Mesendoderm (in vitro differentiated cells): ENCODE data around the gene PRKAG2.

Experiments
- DNase-seq: peaks from one replicate; pipeline ENCODE4 v3.0.0; 2013
- H2AK5ac ChIP-seq: 2 replicates; pipeline ENCODE4 v1.6.1; 2013; ENCODE audit warnings: low read length, inconsistent platforms
- H2BK120ac ChIP-seq: 2 replicates; pipeline ENCODE4 v1.6.1; 2013; ENCODE audit warnings: low read depth, mild to moderate bottlenecking, low read length, moderate library complexity, mixed read lengths
- H2BK15ac ChIP-seq: replicated peaks from 2 replicates; pipeline ENCODE4 v1.6.1; 2013; ENCODE audit warnings: low read depth, mild to moderate bottlenecking, moderate library complexity
- H2BK5ac ChIP-seq: 2 replicates; pipeline ENCODE4 v1.6.1; 2013; ENCODE audit warnings: low read length, inconsistent platforms
- H3K18ac ChIP-seq: 2 replicates; pipeline ENCODE4 v1.6.1; 2013; ENCODE audit warnings: mild to moderate bottlenecking, low read length, mixed read lengths
- H3K23ac ChIP-seq: one replicate; pipeline ENCODE4 v1.6.1; 2013; ENCODE audit warnings: low read length
- H3K27ac ChIP-seq: 2 replicates; pipeline ENCODE4 v1.5.1; 2013; ENCODE audit warnings: low read depth, mild to moderate bottlenecking, inconsistent platforms, low read length, moderate library complexity
- H3K27me3 ChIP-seq: 2 replicates; pipeline ENCODE4 v1.6.1; 2013; ENCODE audit warnings: low read length, control low read depth, mild to moderate bottlenecking, inconsistent platforms; ENCODE audit not compliant: insufficient read depth, poor library complexity
- H3K36me3 ChIP-seq: 2 replicates; pipeline ENCODE4 v1.6.1; 2013; ENCODE audit warnings: low read length, inconsistent platforms; ENCODE audit not compliant: control insufficient read depth, insufficient read depth
- H3K4ac ChIP-seq: one replicate; pipeline ENCODE4 v1.6.1; 2013; ENCODE audit warnings: low read depth, mild to moderate bottlenecking, low read length, moderate library complexity
- H3K4me1 ChIP-seq: 2 replicates; pipeline ENCODE4 v1.6.1; 2013; ENCODE audit warnings: low read depth, low read length, inconsistent platforms; ENCODE audit not compliant: control insufficient read depth
- H3K4me2 ChIP-seq: 2 replicates; pipeline ENCODE4 v1.6.1; 2013; ENCODE audit warnings: low read length
- H3K4me3 ChIP-seq: 2 replicates; pipeline ENCODE4 v1.5.1; 2013; ENCODE audit warnings: mild to moderate bottlenecking, low read length
- H3K56ac ChIP-seq: one replicate; pipeline ENCODE4 v1.6.1; 2013; ENCODE audit warnings: low read length
- H3K79me1 ChIP-seq: 2 replicates; pipeline ENCODE4 v1.6.1; 2013; ENCODE audit warnings: low read length, inconsistent platforms
- H3K79me2 ChIP-seq: 2 replicates; pipeline ENCODE4 v1.6.1; 2013; ENCODE audit warnings: mild to moderate bottlenecking, low read length; ENCODE audit not compliant: control insufficient read depth, insufficient read depth
- H3K9ac ChIP-seq: 2 replicates; pipeline ENCODE4 v1.6.1; 2013; ENCODE audit warnings: low read length, inconsistent platforms
- H4K5ac ChIP-seq: one replicate; pipeline ENCODE4 v1.6.1; 2013; ENCODE audit warnings: low read length
- H4K8ac ChIP-seq: one replicate; pipeline ENCODE4 v1.6.1; 2013; ENCODE audit warnings: low read depth, mild to moderate bottlenecking, control low read depth, low read length, moderate library complexity
- WGBS: extraction: QIAGEN DNeasy Blood & Tissue Kit; methylation state at CpG from one replicate; pipeline ENCODE4 v1.1.7; 2013; ENCODE audit warnings: low lambda C conversion rate, missing lambda C conversion rate; ENCODE audit not compliant: insufficient coverage; ENCODE audit errors: extremely low coverage; 5-methylcytosine and 5-hydroxymethylcytosine counted together

The PRKAG2 gene

GRCh38 chr7:151623766-151624165, 253.1 kb downstream of the PRKAG2 start:
- Histone ChIP-seq H3K79me2 (no peaks in the 10 kb centered on the region), H2AK5ac (no peak overlapping the region), H3K36me3 (no peaks in the 10 kb centered on the region), H3K23ac (no peak overlapping the region), H3K4ac (no peak overlapping the region), H3K56ac (no peak overlapping the region), H2BK15ac (no peak overlapping the region), H3K27me3 (no peaks in the 10 kb centered on the region), H3K4me3 (no peak overlapping the region), H4K5ac (no peak overlapping the region), H3K27ac (no peak overlapping the region), H4K8ac (no peak overlapping the region), H3K79me1 (no peaks in the 10 kb centered on the region), H3K4me1 (no peaks in the 10 kb centered on the region), H3K18ac (no peak overlapping the region), H3K9ac (no peak overlapping the region), H2BK5ac (no peak overlapping the region), H2BK120ac (no peak overlapping the region), H3K4me2 (no peak overlapping the region)
- no peak for DNase-seq
- no CpG with 5 or more reads among the region's 6 CpGs for WGBS

DNA sequence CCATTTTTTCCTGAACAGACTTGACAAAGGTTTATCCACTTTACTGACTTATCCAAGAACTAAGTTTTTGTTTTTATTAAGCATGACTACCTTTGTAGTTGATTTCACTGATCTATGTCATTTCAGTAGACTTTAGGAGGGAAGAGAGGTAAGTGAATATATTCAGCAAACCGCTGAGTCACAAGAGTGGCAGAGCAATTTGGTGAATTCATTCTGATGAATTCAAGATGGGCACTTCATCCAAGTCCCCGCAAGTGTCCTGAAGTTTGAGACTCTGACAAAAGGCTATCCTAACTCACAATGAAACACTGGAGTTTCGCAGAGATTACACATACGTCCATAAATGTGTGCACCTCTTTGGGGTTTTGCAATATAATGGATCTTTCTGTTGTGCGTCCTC, 255.0 kb downstream of the PRKAG2 start:
- DNase-seq, result no peak
- Histone ChIP-seq H2BK5ac (no peak overlapping the region), H3K4me2 (no peak overlapping the region), H4K5ac (no peak overlapping the region), H3K56ac (no peak overlapping the region), H3K18ac (no peak overlapping the region), H3K4me1 (no peaks in the 10 kb centered on the region), H2BK120ac (no peak overlapping the region), H3K4ac (no peak overlapping the region), H3K4me3 (no peak overlapping the region), H2AK5ac (no peak overlapping the region), H2BK15ac (no peak overlapping the region), H3K79me2 (no peaks in the 10 kb centered on the region), H3K27me3 (no peaks in the 10 kb centered on the region), H3K27ac (no peak overlapping the region), H4K8ac (no peak overlapping the region), H3K9ac (no peak overlapping the region), H3K23ac (no peak overlapping the region), H3K36me3 (no peaks in the 10 kb centered on the region), H3K79me1 (no peaks in the 10 kb centered on the region)
- WGBS, result no CpG with 5 or more reads among the region's 5 CpGs

GRCh38 chr7:151616443-151617213, 260.3 kb downstream of the PRKAG2 start:
- no CpG with 5 or more reads among the region's 19 CpGs for WGBS
- Histone ChIP-seq H3K9ac (no peak overlapping the region), H2BK5ac (no peak overlapping the region), H3K23ac (no peak overlapping the region), H3K79me2 (no peaks in the 10 kb centered on the region), H3K79me1 (no peaks in the 10 kb centered on the region), H2BK15ac (no peak overlapping the region), H2BK120ac (no peak overlapping the region), H3K4me1 (no peaks in the 10 kb centered on the region), H4K8ac (no peak overlapping the region), H2AK5ac (no peak overlapping the region), H3K18ac (no peak overlapping the region), H3K27ac (no peak overlapping the region), H3K4ac (no peak overlapping the region), H3K36me3 (no peaks in the 10 kb centered on the region), H3K4me3 (no peak overlapping the region), H3K56ac (no peak overlapping the region), H3K4me2 (no peak overlapping the region), H3K27me3 (no peaks in the 10 kb centered on the region), H4K5ac (no peak overlapping the region)
- no peak for DNase-seq

DNA sequence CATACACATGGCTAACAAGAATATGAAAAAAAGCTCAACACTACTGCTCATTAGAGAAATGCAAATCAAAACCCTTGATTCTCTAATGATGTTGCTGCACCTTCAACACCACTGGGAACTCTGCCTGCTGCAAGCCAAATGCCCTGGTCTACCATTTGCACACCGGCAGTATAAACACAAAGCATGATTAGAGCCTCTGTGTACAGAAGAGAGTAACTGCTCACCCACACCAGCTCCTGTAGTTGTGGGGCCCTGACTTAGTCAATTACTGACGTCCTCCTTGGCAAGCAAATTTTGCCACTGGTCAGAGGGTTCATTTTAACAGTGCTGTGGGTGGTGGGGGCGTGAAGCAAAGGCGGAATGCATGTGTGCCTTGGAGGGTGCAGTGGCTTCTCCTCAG, 261.1 kb downstream of the PRKAG2 start:
- H4K8ac ChIP-seq, result no peak overlapping the region
- no peak overlapping the region for H3K27ac ChIP-seq
- H2BK5ac ChIP-seq, result no peak overlapping the region
- no peak overlapping the region for H2BK15ac ChIP-seq
- no peaks in the 10 kb centered on the region for H3K27me3 ChIP-seq
- no peak overlapping the region for H3K56ac ChIP-seq
- no peak overlapping the region for H2BK120ac ChIP-seq
- no peak for DNase-seq
- no peak overlapping the region for H3K18ac ChIP-seq
- H3K4me3 ChIP-seq, result no peak overlapping the region
- no peak overlapping the region for H2AK5ac ChIP-seq
- H3K79me1 ChIP-seq, result no peaks in the 10 kb centered on the region
- no peak overlapping the region for H3K4ac ChIP-seq
- no peaks in the 10 kb centered on the region for H3K36me3 ChIP-seq
- H3K4me1 ChIP-seq, result no peaks in the 10 kb centered on the region
- H3K23ac ChIP-seq, result no peak overlapping the region
- no peak overlapping the region for H4K5ac ChIP-seq
- no CpG with 5 or more reads among the region's 4 CpGs for WGBS
- H3K4me2 ChIP-seq, result no peak overlapping the region
- no peak overlapping the region for H3K9ac ChIP-seq
- no peaks in the 10 kb centered on the region for H3K79me2 ChIP-seq

DNA sequence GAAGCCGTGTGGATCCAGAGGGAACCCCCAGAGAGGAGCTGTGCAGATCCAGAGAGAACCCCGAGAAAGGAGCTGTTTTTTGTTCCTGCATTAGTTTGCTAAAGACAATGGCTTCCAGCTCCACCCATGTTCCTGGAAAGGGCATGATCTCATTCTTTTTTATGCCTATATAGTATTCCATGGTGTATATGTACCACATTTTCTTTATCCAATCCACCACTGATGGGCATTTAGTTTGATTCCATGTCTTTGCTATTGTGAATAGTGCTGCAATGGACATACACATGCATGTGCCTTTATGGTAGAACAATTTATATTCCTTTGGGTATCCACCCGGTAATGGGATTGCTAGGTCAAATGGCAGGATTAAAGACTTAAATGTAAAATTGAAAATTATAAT, 261.9 kb downstream of the PRKAG2 start:
- no peak overlapping the region for H3K4me2 ChIP-seq
- no peak overlapping the region for H2BK15ac ChIP-seq
- H3K27ac ChIP-seq, result no peak overlapping the region
- WGBS, result no CpG with 5 or more reads among the region's 3 CpGs
- H3K4me1 ChIP-seq, result no peaks in the 10 kb centered on the region
- no peaks in the 10 kb centered on the region for H3K79me1 ChIP-seq
- no peaks in the 10 kb centered on the region for H3K79me2 ChIP-seq
- H3K4me3 ChIP-seq, result no peak overlapping the region
- no peak overlapping the region for H3K9ac ChIP-seq
- no peaks in the 10 kb centered on the region for H3K36me3 ChIP-seq
- H2AK5ac ChIP-seq, result no peak overlapping the region
- no peaks in the 10 kb centered on the region for H3K27me3 ChIP-seq
- no peak overlapping the region for H4K8ac ChIP-seq
- no peak overlapping the region for H3K18ac ChIP-seq
- no peak overlapping the region for H3K4ac ChIP-seq
- no peak overlapping the region for H3K56ac ChIP-seq
- H3K23ac ChIP-seq, result no peak overlapping the region
- H2BK120ac ChIP-seq, result no peak overlapping the region
- no peak overlapping the region for H2BK5ac ChIP-seq
- no peak overlapping the region for H4K5ac ChIP-seq
- DNase-seq, result no peak

GRCh38 chr7:151614019-151614418, 262.9 kb downstream of the PRKAG2 start:
- Histone ChIP-seq H2AK5ac (no peak overlapping the region), H3K27me3 (no peaks in the 10 kb centered on the region), H3K4me3 (no peak overlapping the region), H3K79me1 (no peaks in the 10 kb centered on the region), H2BK5ac (no peak overlapping the region), H2BK15ac (no peak overlapping the region), H3K79me2 (no peaks in the 10 kb centered on the region), H3K18ac (no peak overlapping the region), H4K5ac (no peak overlapping the region), H3K4me2 (no peak overlapping the region), H4K8ac (no peak overlapping the region), H3K23ac (no peak overlapping the region), H3K9ac (no peak overlapping the region), H2BK120ac (no peak overlapping the region), H3K56ac (no peak overlapping the region), H3K4me1 (no peaks in the 10 kb centered on the region), H3K36me3 (no peaks in the 10 kb centered on the region), H3K4ac (no peak overlapping the region), H3K27ac (no peak overlapping the region)
- no peak for DNase-seq
- WGBS, result no CpG with 5 or more reads among the region's 13 CpGs
